DMS53 treated with DMSO at 0.1 percent for 48 hours (cell line): Measurements from ENCODE around the gene ATG13.
A peak's percentile ranks its signal among the peaks of the same experiment; 100 is the strongest.
"Not testable (repeated sequence)": the region's sequence is repeated elsewhere in the genome, so short reads cannot be mapped to it uniquely, and the experiment has no call there.

Experiments
- DNase-seq: peaks from one replicate; lab custom pipeline; 2025; ENCODE audit not compliant: unreplicated experiment; lab: John Stamatoyannopoulos, UW

ATG13 gene

GRCh38 chr11:46617134-46617971 lies at the start of gene ATG13, which contains the start of gene HARBI1:
ATG13 (plus strand) TSS chr11:46617553; CDS start chr11:46644292, 26,739 bp downstream.
HARBI1 (minus strand) TSS chr11:46617227; CDS start chr11:46616237, 990 bp downstream.
- peak; percentile 44 for DNase-seq

GRCh38 chr11:46570790-46571398 lies 46.5 kb upstream of the ATG13 start:
- DNase-seq: no peak

GRCh38 chr11:46574656-46575055 lies 42.7 kb upstream of the ATG13 start:
- no peak for DNase-seq

GRCh38 chr11:46577058-46577457 lies 40.3 kb upstream of the ATG13 start:
- no peak for DNase-seq

GRCh38 chr11:46582588-46582987 lies 34.8 kb upstream of the ATG13 start:
- DNase-seq: no peak

- not testable (repeated sequence) for DNase-seq
Observed at GRCh38 chr11:46583513-46583912, 33.8 kb upstream of the ATG13 start.

GRCh38 chr11:46588131-46588530 lies 29.2 kb upstream of the ATG13 start:
- DNase-seq: no peak

GRCh38 chr11:46588915-46589314 lies 28.4 kb upstream of the ATG13 start:
- DNase-seq: no peak

GRCh38 chr11:46590740-46591605 lies 26.4 kb upstream of the ATG13 start:
- no peak for DNase-seq

GRCh38 chr11:46593550-46594373 lies 23.6 kb upstream of the ATG13 start, which contains the start of gene AMBRA1:
AMBRA1 (minus strand) TSS chr11:46594023; CDS start chr11:46548380, 45,643 bp downstream.
- DNase-seq: peak; percentile 70

- DNase-seq: peak; percentile 0
Observed at GRCh38 chr11:46594374-46594700, 23.0 kb upstream of the ATG13 start.

GRCh38 chr11:46594785-46595184 lies 22.6 kb upstream of the ATG13 start:
- no peak for DNase-seq

- DNase-seq: no peak
Observed at GRCh38 chr11:46597155-46597554, 20.2 kb upstream of the ATG13 start.

- DNase-seq: no peak
Observed at GRCh38 chr11:46597609-46598219, 19.6 kb upstream of the ATG13 start.

GRCh38 chr11:46599340-46600193 lies 17.8 kb upstream of the ATG13 start:
- no peak for DNase-seq

- no peak for DNase-seq
Observed at GRCh38 chr11:46600194-46600960, 17.0 kb upstream of the ATG13 start.

- no peak for DNase-seq
Observed at GRCh38 chr11:46601129-46601528, 16.2 kb upstream of the ATG13 start.

GRCh38 chr11:46603704-46604308 lies 13.5 kb upstream of the ATG13 start:
- DNase-seq: no peak
